GM12891 (cell line): Measurements from ENCODE around the gene SIL1.

Experiments used
- PAX5 ChIP-seq: IDR thresholded peaks from 2 replicates; pipeline ENCODE4 v1.6.1; 2011; ENCODE audit warnings: low read length, moderate library complexity, mild to moderate bottlenecking; ENCODE audit not compliant: insufficient read depth, severe bottlenecking
- POLR2A ChIP-seq: IDR thresholded peaks from 2 replicates; pipeline ENCODE4 v1.6.1; 2011; ENCODE audit warnings: low read depth, low read length, control low read depth
- POLR2AphosphoS5 ChIP-seq: IDR thresholded peaks from 2 replicates; pipeline ENCODE4 v1.6.1; 2011; ENCODE audit warnings: low read depth, low read length, control low read depth

- TF ChIP-seq POLR2A, result no peak
- TF ChIP-seq PAX5, result no peak
- no peak for TF ChIP-seq POLR2AphosphoS5
Observed at GRCh38 chr5:138930371-138931097, 267.6 kb downstream of the SIL1 start.
